HCT116 (cell line): ENCODE data around the gene NCKAP5. TPM values are rescaled to one million over a fixed set of nuclear protein-coding genes. Genes with fewer than 3 reads are reported as not detected.

ENCODE experiments used
- ATAC-seq: fragments of 200-7000 bp; cut with Tn5 transposase; 2 replicates; pipeline ENCODE4 v1.9.1; 2020; ENCODE audit warnings: mild to moderate bottlenecking, moderate library complexity
- BruUV-seq: library from RNA; stranded (reverse); fragments of 400-500 nt; replicated peaks from 2 replicates; lab custom pipeline; 2021; lab: Mats Ljungman, UMichigan
- CTCF ChIA-PET: fragments of 300-600 bp; sonication (Branson Sonifier 250); formaldehyde crosslinking; loops from one replicate; lab custom pipeline; 2021; ENCODE audit warnings: antibody characterized with exemption; lab: Charles Lee
- POLR2A ChIA-PET: fragments of 300-600, 350-600 bp; sonication (Branson Sonifier 250); formaldehyde crosslinking; loops from one replicate; lab custom pipeline; 2021; ENCODE audit warnings: antibody characterized with exemption; lab: Charles Lee
- RAD21 ChIA-PET, 2 experiments: fragments of 300-600 bp; sonication (Branson Sonifier 250); formaldehyde crosslinking; loops; one replicate each; lab custom pipeline; 2023; ENCODE audit warnings: low total read pairs in 2 of 2; ENCODE audit not compliant: uncharacterized antibody in 2 of 2, unreplicated experiment in 2 of 2, low non-redundant PET in 1 of 2; lab: Charles Lee
- DNase-seq: peaks from one replicate; pipeline ENCODE4 v3.0.0-alpha.2; 2010; ENCODE audit warnings: low read depth, low spot score
- H2AFZ ChIP-seq: fragments of 200-600 bp; shearing (Covaris generic), sonication (generic); 2 replicates; pipeline ENCODE4 v1.6.1; 2017; ENCODE audit warnings: low read depth, mixed run types, mixed read lengths, antibody characterized with exemption, low read length; ENCODE audit not compliant: poor library complexity, severe bottlenecking
- H3K27ac ChIP-seq: 2 replicates; pipeline ENCODE4 v1.5.1; 2012; ENCODE audit warnings: low read depth, low read length
- H3K27me3 ChIP-seq: fragments of 200-600 bp; sonication (generic); 2 replicates; pipeline ENCODE4 v1.6.1; 2016; ENCODE audit warnings: mixed run types, low read length, mixed read lengths; ENCODE audit not compliant: insufficient read depth
- H3K36me3 ChIP-seq, 2 experiments: fragments of 200-500 bp in 1 of 2; fragments of 200-600 bp in 1 of 2; sonication (Bioruptor generic) in 1 of 2; sonication (generic) in 1 of 2; 2 replicates each; pipeline versions ENCODE4 v1.5.1 to v1.6.1; 2014 to 2016; ENCODE audit warnings: low read length in 2 of 2, inconsistent platforms in 1 of 2, mixed read lengths in 1 of 2, mixed run types in 1 of 2; ENCODE audit not compliant: insufficient read depth in 2 of 2, control insufficient read depth in 1 of 2
- H3K4me1 ChIP-seq, 2 experiments: fragments of 200-600 bp in 1 of 2; sonication (generic) in 1 of 2; 2 replicates each; pipeline versions ENCODE4 v1.5.1 to v1.6.1; 2012 to 2017; ENCODE audit warnings: low read length in 2 of 2, inconsistent platforms in 1 of 2, mild to moderate bottlenecking in 1 of 2, mixed read lengths in 1 of 2, mixed run types in 1 of 2, moderate library complexity in 1 of 2; ENCODE audit not compliant: insufficient read depth in 2 of 2, control insufficient read depth in 1 of 2
- H3K4me2 ChIP-seq: fragments of 200-600 bp; sonication (generic); 2 replicates; pipeline ENCODE4 v1.6.1; 2017; ENCODE audit warnings: mixed run types, low read length, mixed read lengths
- H3K4me3 ChIP-seq, 2 experiments: fragments of 200-600 bp in 1 of 2; sonication (generic) in 1 of 2; replicated peaks in 1 of 2; 2 replicates each; pipeline ENCODE4 v1.5.1; 2011 to 2016; ENCODE audit warnings: low read length in 2 of 2, control low read depth in 1 of 2, low read depth in 1 of 2, mild to moderate bottlenecking in 1 of 2, mixed read lengths in 1 of 2, mixed run types in 1 of 2
- H3K79me2 ChIP-seq: fragments of 200-600 bp; sonication (generic); 2 replicates; pipeline ENCODE4 v1.6.1; 2017; ENCODE audit warnings: mild to moderate bottlenecking, mixed run types, low read length, moderate library complexity, mixed read lengths; ENCODE audit not compliant: insufficient read depth
- H3K9ac ChIP-seq: fragments of 200-600 bp; sonication (generic); 2 replicates; pipeline ENCODE4 v1.6.1; 2016; ENCODE audit warnings: low read length, mixed read lengths
- H3K9me2 ChIP-seq: fragments of 200-600 bp; sonication (generic), shearing (Covaris generic); 2 replicates; pipeline ENCODE4 v1.6.1; 2017; ENCODE audit warnings: mixed run types, mild to moderate bottlenecking, moderate library complexity; ENCODE audit not compliant: insufficient read depth
- H3K9me3 ChIP-seq, 2 experiments: fragments of 200-500 bp in 1 of 2; fragments of 200-600 bp in 1 of 2; sonication (Bioruptor generic) in 1 of 2; sonication (generic) in 1 of 2; 2 replicates each; pipeline ENCODE4 v1.6.1; 2014 to 2017; ENCODE audit warnings: low read length in 2 of 2, mixed read lengths in 2 of 2, inconsistent platforms in 1 of 2, low read depth in 1 of 2, mild to moderate bottlenecking in 1 of 2, mixed run types in 1 of 2, moderate library complexity in 1 of 2; ENCODE audit not compliant: control insufficient read depth in 1 of 2, insufficient read depth in 1 of 2
- H4K20me1 ChIP-seq: fragments of 200-600 bp; sonication (generic), shearing (Covaris generic); 2 replicates; pipeline ENCODE4 v1.6.1; 2017; ENCODE audit warnings: mixed run types, mild to moderate bottlenecking, moderate library complexity; ENCODE audit not compliant: insufficient read depth
- ATF3 ChIP-seq: IDR thresholded peaks from 2 replicates; pipeline ENCODE4 v1.6.1; 2012
- CBX3 ChIP-seq: IDR thresholded peaks from 2 replicates; pipeline ENCODE4 v1.6.1; 2012; ENCODE audit warnings: low read depth
- CEBPB ChIP-seq: IDR thresholded peaks from 2 replicates; pipeline ENCODE4 v1.6.1; 2012; ENCODE audit warnings: low read depth
- CTCF ChIP-seq, 3 experiments: fragments of 200-600 bp in 1 of 3; sonication (generic) in 1 of 3; IDR thresholded peaks in 2 of 3; conservative IDR thresholded peaks in 1 of 3; 2 replicates each; pipeline ENCODE4 v1.5.1; 2012 to 2017; ENCODE audit warnings: low read depth in 2 of 3, low read length in 2 of 3, antibody characterized with exemption in 1 of 3, borderline replicate concordance in 1 of 3, control low read depth in 1 of 3, mild to moderate bottlenecking in 1 of 3, mixed read lengths in 1 of 3, mixed run types in 1 of 3, moderate library complexity in 1 of 3; ENCODE audit not compliant: insufficient read depth in 1 of 3
- EGR1 ChIP-seq: IDR thresholded peaks from 2 replicates; pipeline ENCODE4 v1.6.1; 2012; ENCODE audit warnings: low read depth
- ELF1 ChIP-seq: IDR thresholded peaks from 2 replicates; pipeline ENCODE4 v1.6.1; 2012; ENCODE audit warnings: low read depth, borderline replicate concordance
- EZH2phosphoT487 ChIP-seq: fragments of 200-600 bp; IDR thresholded peaks from 2 replicates; pipeline ENCODE4 v1.6.1; 2018; ENCODE audit warnings: antibody characterized with exemption, borderline replicate concordance
- FOSL1 ChIP-seq: IDR thresholded peaks from 2 replicates; pipeline ENCODE4 v1.6.1; 2012; ENCODE audit warnings: low read depth
- JUND ChIP-seq: IDR thresholded peaks from 2 replicates; pipeline ENCODE4 v1.6.1; 2012
- MAX ChIP-seq: IDR thresholded peaks from 2 replicates; pipeline ENCODE4 v1.6.1; 2012
- POLR2AphosphoS5 ChIP-seq: IDR thresholded peaks from 2 replicates; pipeline ENCODE4 v1.6.1; 2011; ENCODE audit warnings: mild to moderate bottlenecking, low read depth, low read length, moderate library complexity
- RAD21 ChIP-seq: IDR thresholded peaks from 2 replicates; pipeline ENCODE4 v1.6.1; 2012; ENCODE audit warnings: low read depth, mild to moderate bottlenecking
- SIN3A ChIP-seq: IDR thresholded peaks from 2 replicates; pipeline ENCODE4 v1.6.1; 2012; ENCODE audit warnings: low read depth
- SP1 ChIP-seq: IDR thresholded peaks from 2 replicates; pipeline ENCODE4 v1.6.1; 2012; ENCODE audit warnings: low read depth
- SRF ChIP-seq: IDR thresholded peaks from 2 replicates; pipeline ENCODE4 v1.6.1; 2012; ENCODE audit warnings: low read depth
- YY1 ChIP-seq: IDR thresholded peaks from 2 replicates; pipeline ENCODE4 v1.6.1; 2011; ENCODE audit warnings: low read length, low read depth, moderate library complexity, mild to moderate bottlenecking; ENCODE audit not compliant: insufficient replicate concordance; ENCODE audit errors: extremely low read depth
- ZBTB33 ChIP-seq: IDR thresholded peaks from 2 replicates; pipeline ENCODE4 v1.6.1; 2011; ENCODE audit warnings: mild to moderate bottlenecking, low read length, moderate library complexity; ENCODE audit not compliant: insufficient replicate concordance; ENCODE audit errors: extremely low read depth
- ZFX ChIP-seq: fragments of 450-650 bp; IDR thresholded peaks from 2 replicates; pipeline ENCODE4 v1.6.1; 2017
- ZNF274 ChIP-seq: fragments of 200-500 bp; sonication (Bioruptor generic); IDR thresholded peaks from 2 replicates; pipeline ENCODE4 v1.6.1; 2014; ENCODE audit warnings: mild to moderate bottlenecking, low read depth, low read length, inconsistent platforms
- intact Hi-C: fragments of 100-400 bp; cut with micrococcal nuclease; formaldehyde crosslinking; loops from 2 replicates; pipeline ENCODE4 v1.10.0; 2022
- total RNA-seq: library from RNA; stranded (reverse); gene quantifications from one replicate; pipeline ENCODE4 v1.2.1, GENCODE V29; 2021; ENCODE audit not compliant: unreplicated experiment

The NCKAP5 gene
- total RNA-seq, 1 experiment from 2014 or later = 0.30 TPM

GRCh38 chr2:132632000-132632649 is 936.1 kb downstream of the NCKAP5 start:
- intact Hi-C loops = no loop called here
- no peaks in the 10 kb centered on the region for H3K9me2 ChIP-seq
- peaks cover 0 to 20% of the 10 kb centered on the region in 2 experiments; a peak in 2 of 4 replicates for H3K4me1 ChIP-seq
- ChIA-PET CTCF (no interaction called here), POLR2A (no interaction called here), RAD21 (no interaction called here)
- no peak for TF ChIP-seq RAD21
- no peak for TF ChIP-seq SP1
- TF ChIP-seq EZH2phosphoT487 = no peak
- no peak for TF ChIP-seq SRF
- TF ChIP-seq SIN3A = no peak
- TF ChIP-seq ATF3 = no peak
- no peak for TF ChIP-seq YY1
- TF ChIP-seq CTCF (IDR thresholded peaks at IDR 0.05 in 2 of 3, conservative IDR thresholded peaks at IDR 0.05 in 1 of 3; ENCODE audit: borderline replicate concordance in 1 of 3, insufficient read depth in 1 of 3, low read depth in 2 of 3, low read length in 2 of 3) = no peak
- no peak for TF ChIP-seq ZNF274
- no peak for TF ChIP-seq CEBPB
- TF ChIP-seq ZFX = no peak
- TF ChIP-seq JUND = no peak
- no peak for TF ChIP-seq ZBTB33
- no peak for TF ChIP-seq ELF1
- no peak for TF ChIP-seq FOSL1
- no peak for TF ChIP-seq CBX3
- no peak for TF ChIP-seq MAX
- TF ChIP-seq POLR2AphosphoS5 = no peak
- TF ChIP-seq EGR1 = no peak
- no peaks in the 10 kb centered on the region for H3K9me3 ChIP-seq
- ATAC-seq (no peak), DNase-seq (no peak)
- H3K27ac ChIP-seq = no peak overlapping the region
- H4K20me1 ChIP-seq = no peaks in the 10 kb centered on the region
- no peaks in the 10 kb centered on the region for H3K79me2 ChIP-seq
- no peak overlapping the region for H2AFZ ChIP-seq
- no TSS peak for BruUV-seq
- H3K4me2 ChIP-seq = 0 out of 2 replicates have a peak overlapping the region, but pooled peaks have one; percentile 6
- H3K27me3 ChIP-seq = no peaks in the 10 kb centered on the region
- H3K36me3 ChIP-seq = no peaks in the 10 kb centered on the region
- H3K4me3 ChIP-seq = no peak overlapping the region
- H3K9ac ChIP-seq = no peak overlapping the region
